Caco-2 (cell line): ENCODE measurements around the gene FGL2. TPM values are rescaled to one million over a fixed set of nuclear protein-coding genes. Genes with fewer than 3 reads are reported as not detected.

ENCODE experiments used
- BruUV-seq: library from RNA; stranded (reverse); fragments of 400-500 nt; replicated peaks from 2 replicates; lab custom pipeline; 2021; lab: Mats Ljungman, UMichigan
- CTCF ChIA-PET: fragments of 300-600 bp; sonication (Branson Sonifier 250); formaldehyde crosslinking; loops from one replicate; lab custom pipeline; 2022; ENCODE audit warnings: antibody characterized with exemption; lab: Charles Lee
- POLR2A ChIA-PET: fragments of 300-600 bp; sonication (Branson Sonifier 250); formaldehyde crosslinking; loops from one replicate; lab custom pipeline; 2022; ENCODE audit warnings: antibody characterized with exemption; lab: Charles Lee
- DNase-seq, 2 experiments: peaks; one replicate each; pipeline versions ENCODE4 v3.0.0 to v3.0.0-alpha.2; 2020 to 2022
- H3K27me3 ChIP-seq: replicated peaks from 2 replicates; pipeline ENCODE4 v1.6.0; 2011; ENCODE audit warnings: low read length; ENCODE audit not compliant: control insufficient read depth, insufficient read depth
- H3K36me3 ChIP-seq: 2 replicates; pipeline ENCODE4 v1.5.1; 2011; ENCODE audit warnings: low read length; ENCODE audit not compliant: control insufficient read depth, insufficient read depth
- H3K4me1 ChIP-seq: fragments of 250-450 bp; sonication (Bioruptor Pico); 2 replicates; pipeline ENCODE4 v1.5.1; 2020; ENCODE audit warnings: mild to moderate bottlenecking
- H3K4me3 ChIP-seq: 2 replicates; pipeline ENCODE4 v1.5.1; 2011; ENCODE audit warnings: low read depth, mild to moderate bottlenecking, control low read depth, low read length
- H3K9me3 ChIP-seq: fragments of 250-450 bp; sonication (Bioruptor Pico); 2 replicates; pipeline ENCODE4 v1.5.1; 2020; ENCODE audit warnings: mild to moderate bottlenecking, moderate library complexity
- H3K27ac Mint-ChIP-seq: one replicate; pipeline ENCODE4 v1.8.0; 2022; ENCODE audit warnings: mixed read lengths; ENCODE audit not compliant: unreplicated experiment
- H3K27me3 Mint-ChIP-seq: one replicate; pipeline ENCODE4 v1.8.0; 2022; ENCODE audit warnings: mixed read lengths; ENCODE audit not compliant: insufficient read depth, unreplicated experiment
- H3K36me3 Mint-ChIP-seq: one replicate; pipeline ENCODE4 v1.8.0; 2022; ENCODE audit warnings: mild to moderate bottlenecking, mixed read lengths; ENCODE audit not compliant: insufficient read depth, unreplicated experiment
- H3K4me1 Mint-ChIP-seq: one replicate; pipeline ENCODE4 v1.8.0; 2022; ENCODE audit warnings: low read depth, mixed read lengths; ENCODE audit not compliant: unreplicated experiment
- H3K4me3 Mint-ChIP-seq: one replicate; pipeline ENCODE4 v1.8.0; 2022; ENCODE audit warnings: mild to moderate bottlenecking, moderate library complexity, mixed read lengths; ENCODE audit not compliant: unreplicated experiment
- H3K9me3 Mint-ChIP-seq: one replicate; pipeline ENCODE4 v1.8.0; 2022; ENCODE audit warnings: mixed read lengths; ENCODE audit not compliant: unreplicated experiment
- intact Hi-C: fragments of 100-400 bp; cut with micrococcal nuclease; formaldehyde crosslinking; loops from one replicate; pipeline ENCODE4 v1.10.0; 2022; ENCODE audit not compliant: unreplicated experiment
- total RNA-seq: library from RNA; stranded (reverse); gene quantifications from 2 replicates; pipeline ENCODE4 v1.2.3, GENCODE V29; 2022
- TF ChIP-seq, protein P1 (sequence below), 2 experiments: fragments of 200-600 bp in 1 of 2; IDR thresholded peaks; 1 replicate in 1 of 2; 2 replicates in 1 of 2; pipeline versions ENCODE4 v1.5.1 to v1.8.0; 2011 to 2022; ENCODE audit warnings: antibody characterized with exemption in 1 of 2, control low read depth in 1 of 2, inconsistent platforms in 1 of 2, low read depth in 1 of 2, low read length in 1 of 2, mild to moderate bottlenecking in 1 of 2, moderate library complexity in 1 of 2; ENCODE audit not compliant: insufficient read depth in 1 of 2, severe bottlenecking in 1 of 2, unreplicated experiment in 1 of 2

FGL2 gene
- total RNA-seq, 1 experiment from 2014 or later, result not detected

DNA sequence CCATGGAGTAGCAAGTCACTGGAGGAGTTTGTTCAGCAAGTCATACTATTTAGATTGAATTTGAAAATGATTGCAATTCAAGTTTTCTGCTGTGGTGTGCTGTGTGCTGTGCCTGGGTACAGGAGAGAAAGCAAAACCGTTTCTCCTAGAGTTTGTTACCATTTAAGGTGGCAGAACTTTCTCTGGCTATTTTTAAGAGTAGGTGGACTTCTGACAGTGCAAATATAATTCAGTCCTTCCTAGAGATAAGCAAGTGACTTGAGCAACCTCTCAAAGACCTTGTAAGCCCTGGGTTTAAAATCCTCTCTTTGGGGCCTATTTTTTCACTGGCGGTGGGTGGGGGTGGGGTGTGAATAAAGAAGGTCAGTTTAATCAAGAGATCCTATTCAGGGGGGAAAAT lies 42.9 kb upstream of the FGL2 start:
- H3K9me3 ChIP-seq, result no peaks in the 10 kb centered on the region
- TF ChIP-seq, protein P1, sequence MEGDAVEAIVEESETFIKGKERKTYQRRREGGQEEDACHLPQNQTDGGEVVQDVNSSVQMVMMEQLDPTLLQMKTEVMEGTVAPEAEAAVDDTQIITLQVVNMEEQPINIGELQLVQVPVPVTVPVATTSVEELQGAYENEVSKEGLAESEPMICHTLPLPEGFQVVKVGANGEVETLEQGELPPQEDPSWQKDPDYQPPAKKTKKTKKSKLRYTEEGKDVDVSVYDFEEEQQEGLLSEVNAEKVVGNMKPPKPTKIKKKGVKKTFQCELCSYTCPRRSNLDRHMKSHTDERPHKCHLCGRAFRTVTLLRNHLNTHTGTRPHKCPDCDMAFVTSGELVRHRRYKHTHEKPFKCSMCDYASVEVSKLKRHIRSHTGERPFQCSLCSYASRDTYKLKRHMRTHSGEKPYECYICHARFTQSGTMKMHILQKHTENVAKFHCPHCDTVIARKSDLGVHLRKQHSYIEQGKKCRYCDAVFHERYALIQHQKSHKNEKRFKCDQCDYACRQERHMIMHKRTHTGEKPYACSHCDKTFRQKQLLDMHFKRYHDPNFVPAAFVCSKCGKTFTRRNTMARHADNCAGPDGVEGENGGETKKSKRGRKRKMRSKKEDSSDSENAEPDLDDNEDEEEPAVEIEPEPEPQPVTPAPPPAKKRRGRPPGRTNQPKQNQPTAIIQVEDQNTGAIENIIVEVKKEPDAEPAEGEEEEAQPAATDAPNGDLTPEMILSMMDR (IDR thresholded peaks at IDR 0.05; ENCODE audit: insufficient read depth in 1 of 2, low read depth in 1 of 2, low read length in 1 of 2, severe bottlenecking in 1 of 2, unreplicated experiment in 1 of 2), result no peak
- peaks cover 18% of the 10 kb centered on the region; the same call in 1 of the 2 replicates for H3K4me1 ChIP-seq
- DNase-seq, result no peak
- intact Hi-C loops, result no loop called here
- no peak overlapping the region for H3K4me3 ChIP-seq
- no peaks in the 10 kb centered on the region for H3K9me3 Mint-ChIP-seq
- CTCF ChIA-PET, result no interaction called here
- no peaks in the 10 kb centered on the region for H3K27me3 ChIP-seq
- BruUV-seq, result no TSS peak
- no peaks in the 10 kb centered on the region for H3K36me3 ChIP-seq
- no peaks in the 10 kb centered on the region for H3K36me3 Mint-ChIP-seq
- no peak overlapping the region for H3K4me3 Mint-ChIP-seq
- H3K27me3 Mint-ChIP-seq, result no peaks in the 10 kb centered on the region
- POLR2A ChIA-PET, result no interaction called here
- peaks cover 11% of the 10 kb centered on the region for H3K4me1 Mint-ChIP-seq
- H3K27ac Mint-ChIP-seq, result no peak overlapping the region

DNA sequence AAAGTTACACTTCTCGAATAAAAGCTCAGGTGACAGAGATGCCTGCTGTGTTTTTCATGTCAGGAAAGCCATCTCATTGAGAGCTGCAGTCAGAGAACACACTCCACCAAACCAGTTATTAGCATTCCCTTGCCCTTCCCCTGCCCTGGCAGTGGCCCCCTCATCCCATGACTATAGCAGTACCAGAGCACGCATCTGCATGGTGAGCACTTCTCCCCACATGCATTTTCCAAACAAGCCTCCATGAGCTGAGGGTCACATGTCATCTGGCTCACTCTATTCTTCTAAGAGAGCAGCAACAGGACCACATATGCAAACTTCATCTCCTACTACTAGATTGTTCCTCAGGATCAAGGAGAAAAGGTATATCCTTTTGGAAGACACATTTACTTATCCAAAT lies 42.4 kb upstream of the FGL2 start:
- Histone ChIP-seq H3K4me3 (no peak overlapping the region), H3K9me3 (no peaks in the 10 kb centered on the region), H3K36me3 (no peaks in the 10 kb centered on the region), H3K4me1 (peaks cover 15% of the 10 kb centered on the region; the same call in 1 of the 2 replicates), H3K27me3 (no peaks in the 10 kb centered on the region)
- no TSS peak for BruUV-seq
- H3K9me3 Mint-ChIP-seq, result no peaks in the 10 kb centered on the region
- no peaks in the 10 kb centered on the region for H3K27me3 Mint-ChIP-seq
- no peaks in the 10 kb centered on the region for H3K36me3 Mint-ChIP-seq
- DNase-seq, result no peak
- POLR2A ChIA-PET, result no interaction called here
- TF ChIP-seq, protein P1 (IDR thresholded peaks at IDR 0.05; ENCODE audit: insufficient read depth in 1 of 2, low read depth in 1 of 2, low read length in 1 of 2, severe bottlenecking in 1 of 2, unreplicated experiment in 1 of 2), result no peak
- intact Hi-C loops, result no loop called here
- CTCF ChIA-PET, result no interaction called here
- no peak overlapping the region for H3K4me3 Mint-ChIP-seq
- peaks cover 11% of the 10 kb centered on the region for H3K4me1 Mint-ChIP-seq
- no peak overlapping the region for H3K27ac Mint-ChIP-seq

DNA sequence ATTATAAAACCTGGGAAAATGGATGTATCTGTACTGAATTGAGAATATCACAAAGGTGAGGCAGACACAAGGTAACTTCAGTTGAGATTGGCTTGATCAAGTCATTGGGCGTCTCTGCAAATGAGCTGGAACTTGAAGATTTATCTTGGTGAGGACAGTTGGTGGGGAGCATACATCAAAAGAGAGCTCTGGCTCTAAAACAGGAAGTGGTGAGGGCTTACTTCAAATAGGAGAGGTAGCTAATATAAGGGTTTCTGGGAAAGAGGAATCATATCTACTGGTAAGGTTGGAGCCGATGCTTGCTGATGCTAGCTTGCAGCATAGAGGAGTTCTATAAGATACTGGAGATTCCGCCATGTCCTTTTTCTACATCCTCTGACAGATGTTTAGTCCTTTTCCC lies 39.9 kb upstream of the FGL2 start:
- H3K4me1 Mint-ChIP-seq, result peaks cover 11% of the 10 kb centered on the region
- ChIA-PET POLR2A (no interaction called here), CTCF (no interaction called here)
- H3K36me3 ChIP-seq, result no peaks in the 10 kb centered on the region
- H3K9me3 Mint-ChIP-seq, result no peaks in the 10 kb centered on the region
- H3K4me3 Mint-ChIP-seq, result no peak overlapping the region
- H3K27me3 Mint-ChIP-seq, result no peaks in the 10 kb centered on the region
- intact Hi-C loops, result no loop called here
- no TSS peak for BruUV-seq
- H3K4me1 ChIP-seq, result 0 out of 2 replicates have a peak, but pooled peaks cover 9% of the 10 kb centered on the region
- DNase-seq, result no peak
- H3K36me3 Mint-ChIP-seq, result no peaks in the 10 kb centered on the region
- no peak overlapping the region for H3K27ac Mint-ChIP-seq
- TF ChIP-seq, protein P1 (IDR thresholded peaks at IDR 0.05; ENCODE audit: insufficient read depth in 1 of 2, low read depth in 1 of 2, low read length in 1 of 2, severe bottlenecking in 1 of 2, unreplicated experiment in 1 of 2), result no peak
- no peaks in the 10 kb centered on the region for H3K27me3 ChIP-seq
- no peak overlapping the region for H3K4me3 ChIP-seq
- no peaks in the 10 kb centered on the region for H3K9me3 ChIP-seq
